ENCODE results near the gene INAFM2. TPM values are rescaled to one million over a fixed set of nuclear protein-coding genes. Genes with fewer than 3 reads are reported as not detected.

Gene INAFM2
- total RNA-seq, 3 donors from 2014 or later, result 15.6 to 120 (median 21.1) TPM

DNA sequence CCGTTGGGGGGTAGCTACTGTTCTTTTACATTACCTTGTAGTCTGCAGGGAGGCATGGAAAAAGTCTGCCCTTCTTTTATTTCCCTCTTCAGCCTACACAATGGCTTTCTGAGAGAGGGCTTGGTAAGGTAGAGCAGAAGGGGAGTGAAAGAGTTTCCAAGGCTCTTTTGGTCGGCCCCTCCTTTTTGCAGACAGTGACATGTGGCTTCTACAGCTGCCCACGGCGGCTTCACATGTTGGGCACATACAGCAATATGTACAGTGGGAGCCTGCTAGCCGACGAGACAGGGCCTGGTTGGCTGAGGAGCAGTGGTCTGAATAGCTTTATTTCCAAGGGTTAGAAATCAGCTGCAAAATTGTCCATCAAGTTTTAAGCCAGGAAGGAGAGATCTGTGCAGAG is 4.0 kb downstream of the INAFM2 start:
- peaks cover 15% of the 10 kb centered on the region for H3K4me1 ChIP-seq (ENCODE audit: low read depth)
- DNase-seq, result no peak
- TF ChIP-seq CTCF (IDR thresholded peaks at IDR 0.05), result no peak
- no peak for ATAC-seq
- no peak overlapping the region for H3K4me3 ChIP-seq
- intact Hi-C loops (cut with DNase I, micrococcal nuclease), result no loop called here
- H3K36me3 ChIP-seq (ENCODE audit: low read depth), result no peaks in the 10 kb centered on the region
- H3K9me3 ChIP-seq, result no peaks in the 10 kb centered on the region

GRCh38 chr15:40328176-40328575 is 4.7 kb downstream of the INAFM2 start:
- DNase-seq (no peak), ATAC-seq (no peak)
- TF ChIP-seq CTCF (IDR thresholded peaks at IDR 0.05), result no peak
- no peaks in the 10 kb centered on the region for H3K9me3 ChIP-seq
- H3K4me1 ChIP-seq (ENCODE audit: low read depth), result peaks cover 8% of the 10 kb centered on the region
- intact Hi-C loops (cut with DNase I, micrococcal nuclease), result no loop called here
- no peak overlapping the region for H3K4me3 ChIP-seq
- no peaks in the 10 kb centered on the region for H3K36me3 ChIP-seq (ENCODE audit: low read depth)

DNA sequence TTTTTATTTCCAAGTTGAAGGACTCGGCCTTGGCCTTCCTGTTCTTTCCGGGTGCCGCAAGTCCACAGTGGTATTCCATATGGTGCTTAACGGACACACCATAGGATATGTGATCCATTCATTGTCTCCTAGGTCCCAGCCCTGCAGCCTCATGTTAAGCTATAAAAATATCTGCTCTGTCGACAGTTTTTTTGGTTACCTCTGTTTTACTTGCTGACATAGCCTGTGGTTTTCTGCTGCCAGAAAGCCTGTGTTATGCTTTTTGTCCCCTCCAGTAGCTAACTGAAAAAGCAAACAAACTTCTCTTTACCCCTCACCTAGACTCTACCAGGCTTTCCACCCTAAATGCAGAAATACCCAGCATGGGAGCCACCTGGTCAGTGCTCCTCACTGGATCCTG is 5.3 kb downstream of the INAFM2 start:
- Histone ChIP-seq H3K36me3 (ENCODE audit: low read depth) (no peaks in the 10 kb centered on the region), H3K4me1 (ENCODE audit: low read depth) (peaks cover 8% of the 10 kb centered on the region), H3K9me3 (no peaks in the 10 kb centered on the region), H3K4me3 (no peak overlapping the region)
- DNase-seq (no peak), ATAC-seq (no peak)
- intact Hi-C loops (cut with DNase I, micrococcal nuclease), result no loop called here
- TF ChIP-seq CTCF (IDR thresholded peaks at IDR 0.05), result no peak

- DNase-seq, result no peak
- no peaks in the 10 kb centered on the region for H3K9me3 ChIP-seq
- no peak for ATAC-seq
- intact Hi-C loops (cut with DNase I, micrococcal nuclease), result no loop called here
- H3K4me3 ChIP-seq, result no peak overlapping the region
- TF ChIP-seq CTCF (IDR thresholded peaks at IDR 0.05), result no peak
- peaks cover 13% of the 10 kb centered on the region for H3K4me1 ChIP-seq (ENCODE audit: low read depth)
- no peaks in the 10 kb centered on the region for H3K36me3 ChIP-seq (ENCODE audit: low read depth)
Measured at GRCh38 chr15:40329804-40330203, 6.3 kb downstream of the INAFM2 start.

GRCh38 chr15:40330368-40330836 is 6.9 kb downstream of the INAFM2 start:
- intact Hi-C loops (cut with DNase I, micrococcal nuclease), result no loop called here
- ATAC-seq (peak; percentile 7), DNase-seq (peak in 2 of 3 donors; percentile 31 to 48)
- H3K36me3 ChIP-seq (ENCODE audit: low read depth), result no peaks in the 10 kb centered on the region
- peaks cover 9% of the 10 kb centered on the region for H3K4me1 ChIP-seq (ENCODE audit: low read depth)
- TF ChIP-seq CTCF (IDR thresholded peaks at IDR 0.05), result no peak
- no peak overlapping the region for H3K4me3 ChIP-seq
- H3K9me3 ChIP-seq, result no peaks in the 10 kb centered on the region

GRCh38 chr15:40331026-40331425 is 7.5 kb downstream of the INAFM2 start:
- DNase-seq (peak in 1 of 3 donors; percentile 7), ATAC-seq (no peak)
- H3K36me3 ChIP-seq (ENCODE audit: low read depth), result no peaks in the 10 kb centered on the region
- intact Hi-C loops (cut with DNase I, micrococcal nuclease), result no loop called here
- peaks cover 5% of the 10 kb centered on the region for H3K4me1 ChIP-seq (ENCODE audit: low read depth)
- TF ChIP-seq CTCF (IDR thresholded peaks at IDR 0.05), result no peak
- no peak overlapping the region for H3K4me3 ChIP-seq
- no peaks in the 10 kb centered on the region for H3K9me3 ChIP-seq

All from mucosa of descending colon (tissue), 3 donors.